ENCODE measurements around the gene JAG2.

DNA sequence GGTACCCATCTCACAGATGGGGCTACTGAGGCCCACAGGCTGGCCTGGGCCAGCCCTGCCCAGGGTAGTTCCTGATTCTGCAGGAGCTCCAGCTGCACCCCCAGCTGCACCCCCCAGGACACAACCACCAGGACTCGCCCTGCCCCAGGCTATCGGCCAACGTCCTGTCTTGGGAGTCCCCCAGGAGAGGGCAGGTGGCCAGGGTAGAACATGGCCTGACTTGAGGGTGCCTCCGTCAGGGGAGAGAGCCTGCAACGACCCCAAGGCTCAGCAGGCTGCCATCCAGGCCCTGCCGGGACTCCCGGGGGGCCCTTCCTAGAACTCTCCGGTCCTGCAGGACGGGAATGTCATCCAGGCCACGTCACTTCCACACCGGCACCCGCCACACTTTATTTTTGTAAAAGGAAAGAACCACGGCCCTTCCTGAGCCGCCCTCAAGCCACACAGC, 15.8 kb downstream of the JAG2 start:
- TF ChIP-seq, protein P1, sequence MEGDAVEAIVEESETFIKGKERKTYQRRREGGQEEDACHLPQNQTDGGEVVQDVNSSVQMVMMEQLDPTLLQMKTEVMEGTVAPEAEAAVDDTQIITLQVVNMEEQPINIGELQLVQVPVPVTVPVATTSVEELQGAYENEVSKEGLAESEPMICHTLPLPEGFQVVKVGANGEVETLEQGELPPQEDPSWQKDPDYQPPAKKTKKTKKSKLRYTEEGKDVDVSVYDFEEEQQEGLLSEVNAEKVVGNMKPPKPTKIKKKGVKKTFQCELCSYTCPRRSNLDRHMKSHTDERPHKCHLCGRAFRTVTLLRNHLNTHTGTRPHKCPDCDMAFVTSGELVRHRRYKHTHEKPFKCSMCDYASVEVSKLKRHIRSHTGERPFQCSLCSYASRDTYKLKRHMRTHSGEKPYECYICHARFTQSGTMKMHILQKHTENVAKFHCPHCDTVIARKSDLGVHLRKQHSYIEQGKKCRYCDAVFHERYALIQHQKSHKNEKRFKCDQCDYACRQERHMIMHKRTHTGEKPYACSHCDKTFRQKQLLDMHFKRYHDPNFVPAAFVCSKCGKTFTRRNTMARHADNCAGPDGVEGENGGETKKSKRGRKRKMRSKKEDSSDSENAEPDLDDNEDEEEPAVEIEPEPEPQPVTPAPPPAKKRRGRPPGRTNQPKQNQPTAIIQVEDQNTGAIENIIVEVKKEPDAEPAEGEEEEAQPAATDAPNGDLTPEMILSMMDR (IDR thresholded peaks at IDR 0.05; ENCODE audit: borderline replicate concordance, extremely low read depth, low read length, poor library complexity, severe bottlenecking) = no peak
- no peak for TF ChIP-seq EZH2 (IDR thresholded peaks at IDR 0.05; ENCODE audit: borderline replicate concordance, low read depth, low read length, severe bottlenecking)

All from DND-41 (cell line).